GM18870 (cell line): ENCODE data around the gene PAK3.

Source experiments
- ATAC-seq: cut with Tn5 transposase; IDR thresholded peaks from one replicate; pipeline ENCODE4 v1.9.1; 2021; ENCODE audit warnings: moderate library complexity; ENCODE audit not compliant: unreplicated experiment

The PAK3 gene

DNA sequence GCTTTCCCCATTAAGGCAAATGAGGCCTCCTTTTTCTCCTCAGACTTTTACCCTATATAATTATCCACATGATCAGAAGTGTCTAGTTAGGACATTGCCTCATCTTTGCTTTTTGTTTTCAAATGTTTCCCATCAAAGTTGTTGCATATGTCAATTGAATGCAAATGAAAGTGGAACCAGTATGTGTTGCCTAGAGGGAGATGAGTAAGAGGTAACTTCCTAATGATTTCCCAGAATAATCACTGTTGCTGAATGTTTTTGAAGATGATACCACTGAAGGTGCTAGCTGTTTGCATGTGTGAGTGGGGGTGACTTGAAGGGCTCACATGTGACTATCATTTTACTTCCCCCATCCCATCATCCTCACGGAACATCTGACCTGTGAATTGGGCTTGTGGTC, 33.9 kb downstream of the PAK3 start:
- ATAC-seq: no peak

DNA sequence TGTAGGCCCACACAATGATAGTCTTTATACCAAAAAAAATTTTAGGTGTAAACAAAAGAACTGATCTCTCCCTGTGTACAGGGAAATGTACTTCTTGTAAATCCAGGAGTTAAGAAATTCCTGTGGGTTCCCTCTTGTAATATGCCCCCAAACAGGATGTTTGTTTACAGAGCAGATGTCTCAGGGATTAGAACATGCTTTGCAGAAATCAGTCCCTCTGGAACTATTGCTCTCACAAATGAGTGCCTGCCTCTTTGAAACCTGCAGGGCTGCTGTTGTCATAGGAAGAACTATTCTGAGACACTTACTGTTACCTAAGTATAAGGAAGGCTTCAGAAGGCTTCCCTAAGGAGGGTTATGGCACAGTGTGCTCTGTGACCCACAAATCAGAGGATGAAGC, 35.6 kb downstream of the PAK3 start:
- ATAC-seq: no peak

DNA sequence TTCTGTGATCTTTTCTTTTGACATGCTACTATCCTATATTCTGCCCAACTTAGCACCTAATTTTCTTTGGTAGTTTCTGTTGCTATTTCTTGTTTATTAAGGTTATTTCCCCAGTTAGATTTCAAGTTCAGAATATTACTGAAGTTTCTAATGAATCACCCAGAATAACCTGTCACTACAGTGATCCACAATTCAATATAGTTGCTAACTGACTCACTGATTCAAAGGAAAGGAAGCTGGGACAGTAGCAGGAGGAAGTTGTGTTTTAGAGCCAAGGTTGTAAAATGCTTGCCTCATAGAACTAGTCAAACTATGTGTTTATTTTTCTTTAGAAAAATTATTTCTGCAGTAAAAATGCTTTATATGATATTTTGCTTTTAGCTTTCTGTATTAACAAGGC, 37.4 kb downstream of the PAK3 start:
- ATAC-seq: no peak

DNA sequence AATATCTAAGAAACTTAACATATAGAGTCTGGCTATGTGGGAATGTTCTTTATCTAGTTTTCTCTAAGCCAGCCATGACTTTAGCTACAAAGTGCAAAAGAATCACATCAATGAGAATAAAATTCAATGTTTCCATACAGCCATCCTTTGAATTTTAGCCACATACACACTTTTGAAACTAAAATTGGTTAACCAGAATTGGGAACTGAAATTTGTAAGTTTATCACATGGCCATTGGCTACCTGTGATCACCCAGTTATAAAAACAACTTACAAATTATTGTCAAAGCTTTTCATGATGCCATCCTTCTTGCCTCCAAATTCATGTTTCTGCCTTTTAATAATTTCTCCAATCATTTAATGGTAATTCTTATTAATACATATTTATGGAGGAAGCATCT, 49.9 kb downstream of the PAK3 start:
- no peak for ATAC-seq

DNA sequence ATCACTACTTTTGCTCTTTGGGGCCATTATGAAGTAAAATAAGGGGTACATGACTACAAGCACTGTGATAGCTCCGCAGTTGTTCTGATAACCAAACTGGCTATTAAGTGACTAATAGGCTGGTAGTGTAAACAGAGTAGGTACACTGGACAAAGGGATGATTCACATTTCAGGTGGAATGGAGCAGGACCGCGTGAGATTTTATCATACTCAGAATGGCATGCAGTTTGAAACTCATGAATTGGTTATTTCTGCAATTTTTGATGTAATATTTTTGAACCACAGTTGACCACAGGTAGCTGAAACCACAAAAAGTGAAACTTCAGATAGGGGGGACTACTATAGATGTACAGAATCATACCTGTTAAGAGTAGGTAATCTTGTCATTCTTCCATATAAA, 55.8 kb downstream of the PAK3 start:
- ATAC-seq: no peak

DNA sequence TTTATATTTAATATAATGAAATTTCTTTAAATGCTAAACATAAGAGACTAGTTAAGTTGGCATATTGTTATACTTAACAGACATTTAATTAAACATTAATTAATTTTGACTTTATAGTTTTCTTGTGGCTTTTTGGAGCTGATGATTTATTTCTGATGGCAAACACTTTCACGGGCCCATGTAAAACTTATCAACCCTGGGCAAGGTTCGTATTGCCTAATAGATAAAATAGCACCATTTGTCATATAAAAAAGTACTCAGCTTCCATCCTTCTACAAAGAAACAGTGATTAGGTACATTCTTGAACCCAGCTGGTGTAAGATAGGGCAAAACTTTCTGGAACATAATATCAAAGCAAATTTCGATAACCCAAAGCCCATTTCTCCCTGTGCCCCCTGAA, 63.2 kb downstream of the PAK3 start:
- ATAC-seq: no peak

DNA sequence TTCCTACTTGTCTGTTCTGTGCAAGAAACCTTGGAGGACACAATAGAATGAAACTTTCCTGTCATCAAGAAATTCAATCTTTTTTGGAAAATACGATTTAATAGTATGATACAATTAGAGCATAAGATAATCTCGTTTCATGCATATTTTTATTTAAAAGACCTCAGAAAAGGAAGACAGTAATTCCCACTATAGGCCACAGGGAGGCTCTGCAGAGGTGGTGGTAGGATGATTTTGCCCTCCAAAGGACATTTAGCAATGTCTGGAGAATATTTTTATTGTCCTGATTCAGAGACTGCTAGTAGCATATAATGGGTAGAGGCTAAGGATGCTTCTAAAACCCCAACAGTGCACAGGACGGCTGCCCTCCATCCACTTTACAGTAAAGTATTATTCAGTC, 68.7 kb downstream of the PAK3 start:
- no peak for ATAC-seq

DNA sequence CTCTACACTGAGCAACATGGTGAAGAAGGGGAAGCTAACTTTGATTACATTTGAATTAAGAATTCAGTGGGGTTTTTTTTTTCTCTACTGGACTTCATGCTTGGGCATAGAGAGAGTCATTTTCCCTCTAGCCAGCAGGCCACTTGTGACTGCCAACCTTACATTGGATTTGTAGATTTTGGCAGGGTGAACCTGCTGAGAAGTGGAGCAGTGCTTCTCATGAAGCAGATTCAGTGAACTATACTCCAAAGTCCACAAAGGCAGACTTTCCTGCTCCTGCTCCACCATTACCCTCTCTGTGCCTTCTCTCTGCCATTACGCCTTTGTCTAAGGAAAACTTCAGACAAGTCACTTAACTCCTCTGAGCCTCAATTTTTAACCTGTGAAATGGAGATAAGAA, 69.9 kb downstream of the PAK3 start:
- no peak for ATAC-seq

DNA sequence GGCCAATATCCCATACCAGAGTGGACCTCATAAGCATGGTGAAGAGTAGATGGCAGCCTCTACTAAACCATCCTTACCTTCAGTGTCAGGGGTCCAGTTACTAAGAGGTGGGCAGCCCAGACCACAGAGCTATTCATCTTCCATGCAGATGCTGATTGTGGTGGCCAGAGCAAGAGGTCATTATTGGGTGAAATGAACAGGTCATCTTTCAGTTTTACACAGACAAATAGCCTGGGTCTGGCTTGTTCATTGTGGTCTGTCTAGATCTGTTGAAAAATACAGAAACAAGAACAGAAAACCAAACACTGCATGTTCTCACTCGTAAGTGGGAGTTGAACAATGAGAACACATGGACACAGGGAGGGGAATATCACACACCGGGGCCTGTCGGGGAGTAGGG, 71.3 kb downstream of the PAK3 start:
- no peak for ATAC-seq

DNA sequence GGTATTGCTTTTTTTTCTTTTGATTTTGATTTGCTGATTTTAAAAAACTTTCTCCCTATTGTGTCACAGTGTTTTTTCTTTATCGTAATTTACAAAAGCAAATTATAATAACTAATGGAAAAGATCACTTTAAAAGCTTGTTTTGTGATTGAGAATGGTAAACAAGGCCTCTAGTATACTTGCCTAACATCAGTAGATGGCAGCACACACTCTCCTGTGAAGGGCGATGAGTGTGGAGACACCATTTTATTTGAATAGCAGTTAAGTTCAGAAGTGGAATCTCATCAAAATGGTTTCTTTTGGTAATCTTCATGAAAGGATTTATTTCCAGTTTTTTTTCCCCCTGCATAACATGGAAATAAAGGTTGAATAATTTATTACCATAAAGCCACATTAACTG, 72.3 kb downstream of the PAK3 start:
- no peak for ATAC-seq

DNA sequence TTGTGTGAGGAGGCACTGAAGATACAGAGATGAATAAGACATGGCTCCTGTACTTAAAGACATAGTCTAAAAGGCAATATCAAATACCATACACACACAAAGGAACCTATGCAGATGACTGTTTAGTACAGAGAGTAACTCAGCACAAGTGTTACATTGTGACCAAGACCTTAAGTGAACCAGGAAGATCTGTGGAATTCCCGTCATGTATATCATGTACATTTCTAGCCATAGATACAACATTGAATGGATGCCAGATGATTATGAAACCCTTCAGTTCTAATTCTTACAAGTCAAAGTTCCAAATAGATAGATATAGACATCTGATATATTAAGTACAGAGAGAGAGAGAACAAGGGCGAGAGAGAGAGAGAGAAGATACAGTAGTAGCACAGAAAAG, 73.2 kb downstream of the PAK3 start:
- ATAC-seq: no peak

DNA sequence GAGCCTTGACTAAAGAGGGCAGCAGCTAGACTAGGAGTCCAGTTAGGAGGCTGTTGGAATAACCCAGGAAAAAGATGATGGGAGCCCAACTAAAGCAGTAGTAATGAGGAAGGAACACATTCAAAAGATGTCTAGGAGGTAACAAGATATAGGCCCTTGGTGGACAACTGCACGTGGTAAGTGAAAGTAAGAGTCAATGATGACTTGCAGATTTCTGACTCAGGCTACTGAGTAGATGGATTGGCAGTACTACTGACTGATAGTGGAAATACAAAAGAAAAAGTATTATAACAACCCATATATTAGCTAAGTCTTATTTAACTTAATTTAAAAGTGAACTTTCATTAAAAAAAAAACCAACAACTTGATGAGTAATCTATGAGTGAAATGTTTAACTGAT, 74.0 kb downstream of the PAK3 start:
- ATAC-seq: no peak

DNA sequence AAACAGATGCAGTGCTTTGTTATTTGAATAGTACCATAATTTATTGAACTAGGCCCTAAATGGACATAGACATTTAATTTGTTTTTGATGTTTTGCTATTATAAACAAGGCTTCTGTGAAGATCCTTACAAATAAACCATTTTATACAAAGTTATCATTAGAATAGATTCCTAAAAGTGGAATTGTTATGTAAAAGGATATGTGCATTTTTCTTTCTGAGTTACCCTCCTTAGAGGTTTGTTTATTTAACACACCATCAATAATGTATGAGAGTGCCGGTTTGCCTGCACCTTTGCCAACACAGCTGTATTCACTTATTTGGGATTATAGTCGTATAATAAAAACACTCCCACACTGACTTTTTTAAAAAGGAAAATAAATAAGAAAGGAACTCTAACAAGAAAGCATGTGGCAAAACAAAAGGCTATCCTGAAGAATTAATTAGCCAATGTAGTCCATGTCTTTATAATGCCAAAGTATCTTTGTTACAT, 84.8 kb downstream of the PAK3 start:
- ATAC-seq: no peak

DNA sequence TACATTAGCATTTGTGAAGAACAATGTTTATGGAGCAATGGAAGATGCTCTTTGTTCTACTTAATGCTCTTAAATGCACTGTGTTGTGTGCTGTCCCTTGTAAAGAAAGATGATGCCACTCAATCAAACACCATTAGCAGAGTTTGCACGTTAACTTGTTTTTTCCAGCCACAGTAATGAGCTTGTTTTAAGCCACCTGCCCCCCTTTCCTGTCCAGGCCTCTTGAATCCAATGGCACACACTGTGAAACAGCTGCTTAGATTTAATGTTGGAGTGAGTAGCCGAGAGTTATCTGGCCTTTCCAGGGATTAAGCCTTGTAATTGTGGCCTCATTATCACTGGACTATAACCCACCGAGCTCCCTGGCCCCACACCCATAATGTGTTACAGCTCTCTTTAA, 86.0 kb downstream of the PAK3 start:
- no peak for ATAC-seq

DNA sequence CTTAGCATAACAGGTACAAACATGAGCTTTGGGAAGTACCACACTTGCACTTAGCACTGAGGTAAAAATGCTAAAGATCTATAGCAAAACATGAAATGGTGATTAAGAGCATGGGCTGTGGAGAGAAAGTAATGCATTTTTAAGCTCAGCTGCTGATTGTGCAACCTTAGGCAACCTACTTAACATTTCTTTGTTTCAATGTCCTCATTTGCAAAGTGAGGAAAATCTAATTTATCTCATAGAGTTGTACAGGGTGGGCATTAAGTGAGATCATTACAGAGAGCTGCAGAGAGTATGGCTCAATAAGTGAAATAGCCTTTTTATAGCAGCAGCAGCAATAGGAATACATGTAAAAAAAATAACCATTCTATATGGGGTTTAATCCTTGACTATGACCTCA, 87.0 kb downstream of the PAK3 start:
- no peak for ATAC-seq

DNA sequence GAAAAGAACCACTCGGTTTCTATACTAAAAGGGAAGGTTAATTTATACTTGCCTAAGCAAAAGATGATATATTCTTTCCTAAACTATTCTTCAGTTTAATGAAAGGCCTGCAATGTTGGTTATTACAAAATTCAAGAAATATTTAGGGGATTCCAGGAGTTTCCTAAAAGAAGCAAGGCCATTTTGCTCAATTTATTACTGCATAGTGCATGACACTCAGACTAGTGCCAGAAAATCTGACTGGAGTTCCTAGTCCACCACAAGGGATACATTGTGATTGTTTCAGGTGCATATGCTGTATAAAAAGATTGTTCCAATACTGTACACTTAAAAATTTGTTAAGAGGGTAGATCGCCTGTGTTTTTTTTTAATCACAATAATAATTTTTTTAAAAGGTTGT, 95.6 kb downstream of the PAK3 start:
- no peak for ATAC-seq

DNA sequence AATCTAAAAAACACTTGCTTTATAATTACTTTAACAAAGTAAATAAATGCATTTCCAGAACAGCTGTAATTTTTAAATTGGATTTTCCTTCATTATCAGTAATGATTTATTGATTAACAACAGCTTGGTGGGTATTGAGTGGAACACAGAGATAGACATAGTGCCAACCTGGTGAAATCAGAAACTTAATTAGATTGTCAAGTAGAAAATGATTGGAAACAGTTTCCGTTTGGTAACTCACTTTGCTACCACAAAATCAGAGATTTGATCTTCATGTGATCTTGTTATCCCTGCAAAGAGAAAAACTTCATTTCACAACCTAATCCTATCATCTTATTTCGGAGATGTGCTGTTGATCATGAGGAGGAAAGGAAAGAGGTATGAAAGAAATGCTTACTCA, 103.5 kb downstream of the PAK3 start:
- ATAC-seq: no peak

DNA sequence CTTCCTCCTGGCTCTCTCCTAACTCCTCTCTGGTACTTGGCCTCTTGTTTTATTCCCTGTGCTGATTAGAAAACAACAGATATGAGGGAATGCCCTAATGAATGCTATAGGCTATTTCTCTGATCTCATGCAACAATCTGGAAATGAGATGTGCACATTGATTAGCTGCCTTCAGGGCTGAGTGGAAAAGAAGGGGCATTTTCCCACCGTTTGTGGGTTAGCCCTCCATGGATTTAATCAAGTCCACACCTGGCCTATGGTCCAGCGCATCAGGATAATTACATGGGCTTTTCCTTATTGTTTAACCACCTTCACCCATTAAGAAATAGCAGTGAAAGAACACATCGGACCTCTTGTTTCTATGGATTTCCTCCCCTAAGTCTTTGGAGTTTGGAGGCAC, 104.3 kb downstream of the PAK3 start:
- ATAC-seq: no peak

DNA sequence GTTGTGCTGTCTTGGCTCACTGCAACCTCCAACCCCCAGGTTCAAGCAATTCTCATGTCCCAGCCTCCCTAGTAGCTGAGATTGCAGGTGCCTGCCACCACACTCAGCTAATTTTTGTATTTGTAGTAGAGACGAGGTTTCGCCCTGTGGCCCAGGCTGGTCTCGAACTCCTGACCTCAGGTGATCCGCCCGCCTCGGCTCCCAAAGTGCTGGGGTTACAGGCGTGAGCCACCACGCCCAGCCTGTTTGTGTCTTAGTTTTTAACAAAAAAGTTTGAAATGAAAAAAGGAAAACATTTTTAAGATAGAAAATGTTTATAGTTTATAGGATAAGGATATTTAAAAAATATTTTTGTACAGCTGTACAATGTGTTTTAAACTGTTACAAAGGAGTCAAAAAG, 111.9 kb downstream of the PAK3 start:
- no peak for ATAC-seq

DNA sequence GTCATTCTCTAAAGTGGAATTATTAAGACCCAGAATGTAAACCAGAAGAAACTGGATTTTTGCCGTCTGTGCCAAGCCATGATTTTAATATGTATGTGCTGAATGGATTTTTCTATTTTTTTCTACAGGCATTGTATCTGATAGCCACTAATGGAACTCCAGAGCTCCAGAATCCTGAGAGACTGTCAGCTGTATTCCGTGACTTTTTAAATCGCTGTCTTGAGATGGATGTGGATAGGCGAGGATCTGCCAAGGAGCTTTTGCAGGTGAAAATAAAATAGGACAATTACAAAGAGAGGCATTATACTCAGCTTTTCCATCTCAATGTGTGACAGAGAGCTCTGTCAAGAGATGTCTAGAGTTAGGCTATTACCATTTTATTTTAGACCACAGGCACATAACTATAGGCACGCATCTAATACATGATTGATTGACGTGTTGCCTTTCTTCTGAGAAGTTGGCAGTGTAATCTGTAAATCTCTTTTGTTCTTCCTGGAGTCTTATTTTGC, 120.4 kb downstream of the PAK3 start:
- no peak for ATAC-seq

DNA sequence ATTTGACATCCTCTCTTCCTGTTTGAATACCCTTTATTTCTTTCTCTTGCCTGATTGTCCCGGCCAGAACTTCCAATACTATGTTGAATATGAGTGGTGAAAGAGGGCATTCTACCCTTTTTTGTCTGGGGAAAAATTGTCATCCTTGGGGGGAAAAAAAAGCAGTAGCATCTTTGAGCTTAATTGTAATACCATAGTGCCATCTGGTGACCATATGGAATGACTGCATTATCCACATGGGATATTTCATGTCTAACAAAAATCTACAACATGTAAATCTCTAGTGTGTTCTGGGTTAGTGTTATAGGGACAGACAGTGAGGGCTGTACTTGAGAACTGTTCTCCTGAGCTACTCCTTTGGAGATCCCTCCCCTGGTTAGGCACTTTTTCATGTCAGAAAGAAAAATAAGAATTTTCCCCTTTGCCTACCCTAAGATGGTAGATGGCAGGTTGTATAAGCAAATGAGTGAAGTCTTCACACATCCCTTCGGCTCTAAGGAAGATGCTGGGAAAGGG, 148.3 kb downstream of the PAK3 start:
- ATAC-seq: no peak

DNA sequence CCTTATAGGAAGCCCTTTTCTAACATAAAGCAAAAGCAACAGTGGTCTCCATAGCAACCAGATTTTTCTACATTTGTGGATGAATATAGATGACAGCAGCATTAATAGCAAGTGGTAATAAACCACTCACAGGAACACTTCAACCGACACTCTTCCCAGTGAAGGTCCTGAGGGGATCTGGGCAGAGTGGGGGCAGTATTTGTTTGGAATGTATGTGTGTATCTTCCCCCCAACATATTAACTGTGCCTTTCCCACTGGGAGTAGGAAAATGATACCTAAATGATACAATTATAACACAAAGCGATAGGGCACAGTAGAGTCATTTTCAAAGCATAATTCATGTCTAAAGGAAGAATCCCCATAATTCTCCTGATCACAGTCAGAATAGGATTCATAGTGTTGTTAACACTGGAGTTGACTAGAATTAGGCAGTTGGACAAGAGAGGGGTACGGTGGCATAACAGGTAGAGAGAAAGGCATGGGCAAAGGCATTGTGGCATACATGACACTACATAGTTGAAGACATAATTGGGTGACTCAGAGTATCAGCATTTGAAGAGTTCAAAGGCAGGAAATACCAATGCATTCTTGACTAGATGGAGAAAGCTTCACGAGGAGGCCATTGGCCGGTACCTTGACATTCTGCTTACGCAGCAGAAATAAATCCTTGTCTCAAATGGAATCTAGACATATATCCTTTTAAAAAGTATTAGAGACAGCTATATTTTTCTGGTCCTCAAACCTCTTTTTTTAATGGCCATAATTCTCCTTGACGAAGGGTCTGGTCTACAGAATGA, 159.1 kb downstream of the PAK3 start:
- no peak for ATAC-seq

DNA sequence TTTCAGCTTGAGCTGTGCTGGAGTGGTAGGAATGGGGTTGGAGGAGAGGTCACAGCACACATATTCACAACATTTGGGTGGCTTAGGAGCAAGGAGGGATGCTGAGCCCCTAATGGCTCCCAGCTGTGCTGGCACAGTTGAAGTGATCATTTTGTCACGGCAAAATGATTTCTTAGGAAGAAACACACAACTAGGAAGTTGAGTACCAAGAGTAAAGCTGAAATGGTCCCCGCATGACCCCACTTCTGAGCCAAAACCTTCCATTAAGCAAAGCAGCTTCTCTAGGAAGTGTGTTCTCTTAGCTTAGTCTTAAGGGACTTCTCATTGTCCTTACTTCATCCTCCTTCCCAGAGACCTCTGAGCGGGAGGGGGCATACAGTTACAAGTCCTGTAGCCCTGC, 161.7 kb downstream of the PAK3 start:
- ATAC-seq: no peak
